Retina (tissue), 1 donor: Measurements from ENCODE around the gene MNT.
A peak's percentile ranks its signal among the peaks of the same experiment; 100 is the strongest.
"Not testable (repeated sequence)": the region's sequence is repeated elsewhere in the genome, so short reads cannot be mapped to it uniquely, and the experiment has no call there.

Source experiments
- DNase-seq: peaks from one replicate; pipeline ENCODE4 v3.0.0-alpha.2; 2016

MNT gene

GRCh38 chr17:2400877-2401425, at the start of gene MNT:
TSS of gene MNT (minus strand) at chr17:2401060. CDS start at chr17:2400712, 348 bp downstream.
- DNase-seq, result peak; percentile 98

GRCh38 chr17:2450016-2450650, 49.3 kb upstream of the MNT start:
- DNase-seq, result no peak

- DNase-seq, result no peak
These were observed 48.6 kb upstream of the MNT start for GRCh38 chr17:2449486-2449885.

GRCh38 chr17:2447479-2447878, 46.6 kb upstream of the MNT start:
- DNase-seq, result not testable (repeated sequence)

- no peak for DNase-seq
These were observed 44.8 kb upstream of the MNT start for GRCh38 chr17:2445638-2446037.

- DNase-seq, result no peak
These were observed 43.5 kb upstream of the MNT start for GRCh38 chr17:2444382-2444781.

GRCh38 chr17:2442166-2442565, 41.3 kb upstream of the MNT start:
- no peak for DNase-seq

- no peak for DNase-seq
These were observed 40.1 kb upstream of the MNT start for GRCh38 chr17:2440930-2441329.

GRCh38 chr17:2439997-2440396, 39.1 kb upstream of the MNT start:
- DNase-seq, result not testable (repeated sequence)

- DNase-seq, result no peak
These were observed 38.0 kb upstream of the MNT start for GRCh38 chr17:2438823-2439222.

GRCh38 chr17:2436316-2436905, 35.6 kb upstream of the MNT start:
- DNase-seq, result peak; percentile 36

GRCh38 chr17:2435862-2436261, 35.0 kb upstream of the MNT start:
- peak; percentile 71 for DNase-seq

- peak; percentile 90 for DNase-seq
These were observed 34.4 kb upstream of the MNT start for GRCh38 chr17:2435181-2435741.

GRCh38 chr17:2433696-2434095, 32.8 kb upstream of the MNT start:
- DNase-seq, result no peak

GRCh38 chr17:2427910-2428309, 27.1 kb upstream of the MNT start:
- no peak for DNase-seq

- DNase-seq, result no peak
These were observed 26.4 kb upstream of the MNT start for GRCh38 chr17:2427215-2427614.

- DNase-seq, result peak; percentile 41
These were observed 22.4 kb upstream of the MNT start for GRCh38 chr17:2423271-2423670.

GRCh38 chr17:2421315-2422147, 20.7 kb upstream of the MNT start:
- peak; percentile 49 for DNase-seq

- no peak for DNase-seq
These were observed 19.3 kb upstream of the MNT start for GRCh38 chr17:2420176-2420575.

GRCh38 chr17:2419486-2419885, 18.6 kb upstream of the MNT start:
- DNase-seq, result no peak

- DNase-seq, result no peak
These were observed 17.7 kb upstream of the MNT start for GRCh38 chr17:2418572-2418971.

GRCh38 chr17:2416010-2416734, 15.3 kb upstream of the MNT start:
- DNase-seq, result peak; percentile 92

GRCh38 chr17:2415081-2415480, 14.2 kb upstream of the MNT start:
- no peak for DNase-seq
